Stomach (tissue), 4 donors: ENCODE measurements around the gene ARID2.

ENCODE experiments used
- CTCF ChIP-seq, 7 experiments: fragments of 450-650 bp in 4 of 7; fragments of 200-600 bp in 3 of 7; sonication (generic) in 3 of 7; IDR thresholded peaks; one replicate each; pipeline ENCODE4 v1.5.1; 2016 to 2019; ENCODE audit warnings: antibody characterized with exemption in 7 of 7, control low read depth in 2 of 7, mild to moderate bottlenecking in 1 of 7
- POLR2A ChIP-seq, 4 donors: fragments of 450-650 bp; IDR thresholded peaks; one replicate each; pipeline ENCODE4 v1.6.1; 2016; ENCODE audit warnings: antibody characterized with exemption in 4 of 4, control low read depth in 2 of 4, mild to moderate bottlenecking in 1 of 4, moderate library complexity in 1 of 4
- POLR2AphosphoS5 ChIP-seq, 3 donors: sonication (generic); formaldehyde crosslinking; IDR thresholded peaks; one replicate each; pipeline ENCODE4 v1.6.1; 2016; ENCODE audit warnings: antibody characterized with exemption in 3 of 3

- TF ChIP-seq CTCF (IDR thresholded peaks at IDR 0.05) (no peak), POLR2A (IDR thresholded peaks at IDR 0.05) (no peak), POLR2AphosphoS5 (IDR thresholded peaks at IDR 0.05) (no peak)
Observed at GRCh38 chr12:45695606-45696005, 33.9 kb upstream of the ARID2 start.
